NCI-H2081 treated with DMSO at 0.1 percent for 48 hours (cell line): ENCODE results near the gene SCNN1B.
"Not testable (repeated sequence)": the region's sequence is repeated elsewhere in the genome, so short reads cannot be mapped to it uniquely, and the experiment has no call there.

ENCODE experiments used
- DNase-seq: peaks from one replicate; lab custom pipeline; 2025; lab: John Stamatoyannopoulos, UW

Gene SCNN1B

DNA sequence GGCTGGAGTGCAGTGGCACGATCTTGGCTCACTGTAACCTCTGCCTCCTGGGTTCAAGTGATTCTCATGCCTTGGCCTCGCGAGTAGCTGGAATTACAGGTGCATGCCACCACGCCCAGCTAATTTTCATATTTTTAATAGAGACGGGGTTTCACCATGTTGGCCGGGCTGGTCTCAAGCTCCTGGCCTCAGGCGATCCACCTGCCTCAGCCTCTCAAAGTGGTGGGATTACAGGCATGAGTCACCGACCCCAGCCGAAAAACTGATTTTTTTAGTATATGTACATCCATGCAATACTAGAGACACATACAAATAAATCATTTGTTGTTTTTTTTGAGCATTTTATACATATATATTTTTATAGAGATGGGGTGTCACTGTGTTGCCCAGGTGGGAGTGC, 79.6 kb downstream of the SCNN1B start:
- not testable (repeated sequence) for DNase-seq

DNA sequence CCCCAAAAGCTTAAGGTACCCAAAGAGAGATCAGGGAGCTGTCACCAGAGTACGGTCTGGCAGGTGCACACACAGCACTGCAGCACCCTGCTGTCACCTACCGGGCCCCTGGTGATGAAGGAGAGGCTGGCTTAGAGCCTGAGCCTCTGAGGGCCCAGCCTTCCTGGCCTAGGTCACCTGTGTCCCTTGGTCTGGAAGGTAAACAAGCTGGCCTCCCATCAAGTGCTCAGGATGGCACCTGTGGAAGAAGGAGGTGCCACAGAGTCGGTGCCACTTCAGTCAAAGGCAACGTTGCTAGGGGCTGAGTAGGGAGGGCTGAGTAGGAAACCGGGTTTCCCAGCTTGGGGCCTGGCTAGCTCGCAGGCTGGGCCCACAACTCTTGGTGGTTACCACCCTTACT, 80.2 kb downstream of the SCNN1B start:
- DNase-seq = no peak

DNA sequence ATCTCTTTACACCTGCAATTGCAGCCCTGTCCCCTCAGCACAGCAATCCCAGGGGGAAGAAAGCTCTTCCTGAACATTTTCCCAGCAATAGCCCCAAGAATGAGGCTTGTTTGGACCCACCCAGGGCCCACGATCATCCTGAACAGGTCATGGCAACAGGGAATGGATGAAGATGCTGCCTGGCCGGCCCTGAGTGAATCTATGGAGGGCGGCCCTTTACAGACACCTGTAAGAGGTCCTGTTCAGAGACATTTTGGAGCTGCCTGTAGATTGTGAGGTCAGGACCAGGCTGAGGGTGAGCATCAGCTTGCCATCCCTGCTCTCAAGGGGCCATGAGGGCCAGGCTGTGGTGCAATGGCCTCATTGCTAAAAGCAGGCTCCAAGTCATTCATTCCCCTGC, 81.8 kb downstream of the SCNN1B start:
- no peak for DNase-seq

DNA sequence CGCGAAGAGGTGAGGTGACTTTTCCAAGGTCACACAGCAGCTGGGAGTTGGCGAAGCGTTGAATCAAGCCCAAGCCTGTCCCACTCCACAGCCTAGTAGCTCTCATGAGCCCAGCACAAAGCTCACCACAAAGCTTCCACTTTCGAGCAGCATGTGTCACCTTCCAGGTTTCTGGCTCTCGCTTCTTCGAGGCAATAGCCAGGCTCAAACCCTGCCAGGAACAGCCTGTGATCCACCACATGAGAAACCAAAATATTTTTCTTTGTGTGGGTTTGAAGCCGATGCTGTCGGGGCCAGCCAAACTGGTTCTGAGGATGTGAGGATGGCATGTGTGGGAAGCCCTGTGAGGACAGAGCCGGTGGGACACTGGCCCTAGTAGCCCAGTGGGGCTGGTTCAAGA, 82.8 kb downstream of the SCNN1B start:
- no peak for DNase-seq

DNA sequence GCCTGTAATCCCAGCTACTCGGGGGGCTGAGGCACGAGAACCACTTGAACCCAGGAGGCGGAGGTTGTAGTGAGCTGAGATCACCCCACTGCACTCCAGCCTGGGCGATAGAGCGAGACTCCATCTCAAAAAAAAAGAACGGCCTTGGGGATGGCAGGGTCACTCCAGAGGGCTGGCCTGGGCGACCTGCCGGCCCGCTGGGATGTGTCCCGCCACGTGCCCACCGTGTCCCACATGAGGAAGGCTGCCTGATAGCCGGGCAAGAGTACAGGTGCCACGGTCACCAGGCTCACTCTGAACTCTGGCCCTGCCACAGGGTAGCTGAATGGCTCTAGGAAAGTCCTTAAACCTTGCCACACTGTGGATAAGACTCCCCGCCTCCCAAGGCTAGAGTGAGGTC, 83.3 kb downstream of the SCNN1B start:
- no peak for DNase-seq

DNA sequence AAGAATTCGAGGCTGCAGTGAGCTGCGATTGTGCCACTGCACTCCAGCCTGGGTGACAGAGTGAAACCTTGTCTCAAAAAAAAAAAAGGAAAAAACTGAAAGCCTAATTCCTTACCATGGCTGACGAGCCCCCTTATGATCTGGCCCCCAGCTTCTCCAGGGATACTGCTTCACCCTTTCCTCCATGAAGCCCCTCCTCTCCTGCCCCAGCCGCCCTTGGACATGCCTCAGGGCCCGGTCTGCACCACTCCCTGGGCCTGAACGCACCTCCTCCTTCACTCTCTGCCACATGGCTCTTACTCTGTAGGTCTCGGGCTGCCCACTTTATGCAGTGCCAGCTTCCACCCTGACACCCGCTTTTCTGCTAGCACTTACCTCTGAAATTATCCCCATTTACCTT, 85.6 kb downstream of the SCNN1B start:
- no peak for DNase-seq

DNA sequence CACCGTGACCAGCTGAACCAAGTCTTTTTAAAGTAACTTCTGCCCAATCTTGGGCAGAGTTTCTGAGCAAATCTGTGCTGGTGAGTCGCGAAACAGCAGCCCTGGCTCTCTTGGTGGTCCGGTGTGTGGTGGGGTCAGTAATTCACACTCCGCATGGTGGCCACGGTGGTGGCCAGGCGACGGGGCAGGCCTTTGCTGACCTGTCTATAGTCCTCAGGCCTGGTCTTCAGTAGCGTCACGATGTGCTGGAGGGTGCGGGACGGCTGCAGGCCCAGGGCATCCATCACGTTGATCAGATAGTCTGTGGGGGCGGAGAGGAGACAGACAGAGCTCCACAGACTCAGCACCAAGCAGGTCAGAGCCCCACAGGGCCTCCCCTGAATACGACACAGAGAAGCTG, 86.7 kb downstream of the SCNN1B start:
- no peak for DNase-seq

DNA sequence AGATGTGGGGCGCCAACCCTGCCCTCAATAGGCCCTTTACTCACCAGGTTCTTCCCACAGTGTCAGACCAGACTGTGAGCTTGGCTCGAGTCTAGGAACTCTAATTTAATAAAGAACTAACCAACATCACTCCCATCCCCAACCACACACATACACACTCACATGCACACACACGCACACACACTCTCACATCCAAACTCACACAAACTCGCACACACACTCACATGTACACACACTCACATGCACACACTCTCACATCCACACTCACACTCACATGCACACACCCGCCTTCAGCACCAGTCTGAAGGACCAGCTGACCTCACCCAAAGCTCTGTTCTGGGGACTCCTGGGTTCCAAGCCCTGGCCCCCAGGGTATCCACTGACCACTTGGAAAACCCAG, 87.1 kb downstream of the SCNN1B start:
- no peak for DNase-seq

DNA sequence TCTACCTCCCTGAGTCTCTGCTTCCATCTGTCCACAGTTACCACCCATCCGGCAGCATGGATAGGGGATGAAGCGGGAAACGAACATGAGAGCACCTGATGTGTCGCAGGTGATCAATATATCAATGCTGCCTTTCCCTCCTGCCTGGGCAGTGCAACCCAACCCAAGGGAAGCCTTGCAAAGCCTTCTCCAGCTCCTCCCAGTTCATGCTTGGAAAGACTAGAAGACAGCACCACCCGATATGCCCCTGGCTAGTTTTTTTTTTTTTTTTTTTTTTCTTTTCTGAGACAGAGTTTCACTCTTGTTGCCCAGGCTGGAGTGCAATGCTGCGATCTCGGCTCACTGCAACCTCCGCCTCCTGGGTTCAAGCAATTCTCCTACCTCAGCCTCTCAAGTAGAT, 87.8 kb downstream of the SCNN1B start:
- not testable (repeated sequence) for DNase-seq

DNA sequence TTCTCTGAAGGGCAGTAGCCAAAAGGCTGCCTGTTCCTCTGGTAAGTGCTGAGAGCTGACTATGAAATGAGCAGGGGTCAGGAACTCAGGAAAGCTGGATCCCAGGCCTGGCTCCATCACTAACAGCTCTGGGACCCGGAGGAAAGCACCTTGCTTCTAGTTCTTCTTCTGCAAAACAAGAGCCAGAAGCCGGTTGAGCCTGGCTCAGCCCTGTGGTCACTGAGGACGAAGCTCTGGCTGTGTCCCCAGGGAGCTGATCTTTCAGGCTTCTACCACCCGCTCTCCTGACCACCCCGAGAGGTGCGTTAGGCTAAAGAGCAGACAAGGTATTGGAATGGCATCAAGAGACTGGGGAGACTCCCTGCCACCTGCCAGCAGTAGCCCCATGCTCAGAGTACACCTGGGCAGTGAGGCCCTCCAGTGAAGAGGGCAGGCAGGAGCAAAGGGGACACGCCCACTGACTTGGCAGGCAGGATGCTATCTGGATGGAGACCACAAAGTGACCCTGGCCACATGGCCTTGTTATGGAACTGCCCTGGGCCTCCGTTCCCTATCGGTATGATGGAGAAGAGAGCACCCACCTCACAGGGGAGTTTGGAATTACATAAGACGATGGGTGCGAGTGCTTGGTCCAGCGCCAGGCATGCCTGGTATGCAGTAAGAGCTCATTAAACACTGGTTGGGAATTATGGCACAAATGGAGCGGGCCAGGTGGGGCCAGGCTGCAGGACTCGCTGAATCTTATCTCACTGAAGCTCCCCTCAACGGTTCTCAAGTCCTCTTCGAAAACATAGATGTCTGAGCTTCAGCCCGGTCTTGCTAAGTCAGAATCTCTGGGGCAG, 89.5 kb downstream of the SCNN1B start:
- no peak for DNase-seq

DNA sequence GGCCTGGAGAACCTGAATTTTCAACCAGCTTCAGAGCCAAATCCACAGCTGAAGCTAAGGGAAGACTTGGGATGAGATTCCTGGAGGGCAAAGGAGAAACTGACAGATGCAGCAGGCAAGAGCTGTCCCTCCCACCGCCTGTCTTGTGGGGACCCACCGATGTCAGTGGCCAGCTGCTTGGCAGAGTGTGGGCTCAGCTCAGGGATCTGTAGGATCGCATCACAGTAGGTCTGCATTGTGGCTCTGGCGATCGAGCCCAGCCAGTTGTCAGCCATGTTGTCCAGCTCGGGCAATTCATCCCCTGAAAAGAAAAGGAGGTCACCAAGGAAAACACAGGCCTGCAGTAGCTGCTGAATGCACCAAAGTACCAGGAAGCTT, 90.1 kb downstream of the SCNN1B start:
- DNase-seq = no peak

DNA sequence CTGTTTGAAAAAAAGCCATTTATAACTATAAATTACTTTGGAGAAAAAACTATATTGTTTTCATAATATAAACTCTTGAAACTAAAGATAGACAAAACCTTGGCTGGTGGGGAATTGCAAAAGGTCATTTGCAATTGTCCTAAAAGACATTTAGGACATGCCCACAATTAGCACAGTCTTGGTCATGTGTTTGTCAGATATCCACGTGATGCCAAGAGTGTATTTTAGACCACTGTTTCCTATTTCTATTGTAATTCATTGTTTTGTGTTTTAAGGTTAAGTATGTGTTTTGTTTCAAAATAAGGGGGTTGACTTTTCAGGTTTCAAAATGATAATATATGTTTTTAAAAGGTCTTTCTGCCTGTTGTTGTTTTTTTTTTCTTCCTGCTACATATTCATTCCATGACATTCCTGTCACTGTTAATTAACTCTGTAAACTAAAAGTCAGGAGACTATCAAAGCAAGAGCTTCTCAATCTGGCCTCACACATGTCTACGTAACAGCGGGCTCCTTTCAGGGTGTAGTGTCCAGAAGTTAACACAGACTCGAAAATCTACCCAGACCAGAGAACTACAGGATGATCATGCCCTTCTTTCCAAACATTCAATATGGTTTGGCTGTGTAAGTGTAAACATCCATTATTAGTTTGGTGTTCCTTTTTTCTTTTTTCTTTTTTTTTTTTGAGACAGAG, 92.2 kb downstream of the SCNN1B start:
- DNase-seq = no peak

DNA sequence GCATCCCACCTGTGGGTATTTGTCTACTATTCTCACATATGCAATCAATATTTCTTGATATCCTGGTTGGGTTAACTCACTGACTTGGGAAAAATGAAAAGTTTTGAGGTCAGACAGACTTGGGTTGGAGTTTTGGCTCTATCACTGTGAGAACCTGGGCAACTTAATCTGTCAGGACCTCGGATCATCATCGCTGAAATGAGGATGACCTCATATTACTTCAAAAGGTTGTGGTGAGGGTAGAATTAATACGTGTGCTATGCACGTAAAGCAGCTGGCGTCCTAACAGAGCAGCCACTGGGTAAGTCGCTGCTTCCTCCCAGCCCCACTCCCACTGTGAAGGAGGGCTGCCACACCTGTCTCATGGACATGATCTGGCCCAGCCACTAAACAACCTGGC, 93.6 kb downstream of the SCNN1B start:
- DNase-seq = no peak

DNA sequence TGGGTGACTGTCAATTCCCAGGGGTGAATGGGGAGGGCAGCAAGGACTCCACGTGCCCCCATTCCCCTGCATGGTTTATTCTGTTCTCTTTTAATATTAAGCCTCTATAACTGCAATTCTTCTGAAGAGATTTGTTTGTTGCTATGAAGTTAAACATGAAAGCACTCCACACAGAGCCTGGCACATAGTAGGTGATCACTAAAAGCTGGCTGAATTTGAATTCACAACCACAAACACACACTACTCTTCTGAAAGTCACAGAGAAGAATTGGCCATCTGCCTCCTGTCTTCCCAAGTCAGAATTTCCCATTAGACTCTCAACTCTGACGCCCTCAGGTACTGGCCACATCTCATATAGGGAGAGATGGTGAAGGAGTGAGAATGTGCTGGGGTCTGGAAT, 95.4 kb downstream of the SCNN1B start:
- no peak for DNase-seq

DNA sequence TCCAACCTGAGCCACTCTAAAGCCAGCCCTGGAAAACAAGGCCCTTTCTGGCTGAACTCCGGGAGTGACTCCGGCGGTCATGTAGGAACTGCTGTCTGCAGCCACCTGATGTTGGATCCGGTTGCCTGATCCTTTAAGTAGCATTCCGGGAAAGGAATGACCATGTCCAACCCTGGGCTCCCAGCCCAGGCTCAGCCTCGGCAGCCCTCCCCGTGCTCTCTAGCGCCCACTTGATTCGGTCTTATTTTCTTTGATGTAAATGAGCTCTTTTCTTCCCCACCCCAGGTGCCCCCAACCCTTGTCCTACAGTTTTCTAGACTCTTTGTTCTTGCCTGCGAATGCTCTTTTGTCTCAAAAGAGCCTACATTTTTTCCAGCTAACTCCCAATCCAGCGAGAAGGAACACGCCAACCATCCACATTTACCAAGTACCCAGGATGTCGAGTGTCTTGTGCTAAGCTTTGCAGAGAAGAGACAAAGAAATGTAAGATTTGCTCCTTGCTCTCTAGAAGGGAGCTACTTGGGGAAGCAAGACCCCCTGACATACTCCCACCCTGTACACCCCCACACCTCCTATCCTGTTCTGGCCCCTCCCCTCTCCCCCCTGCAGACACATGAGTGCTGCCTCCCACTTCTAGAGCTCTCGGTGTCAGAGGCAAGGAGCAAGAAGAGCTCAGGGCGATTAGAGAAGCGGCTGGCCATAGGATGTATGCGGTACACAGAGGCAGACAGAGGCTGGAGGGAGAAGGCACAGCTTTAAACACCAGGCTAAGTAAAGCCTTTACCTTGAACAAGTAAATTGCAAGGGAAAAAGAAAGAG, 97.1 kb downstream of the SCNN1B start:
- no peak for DNase-seq

DNA sequence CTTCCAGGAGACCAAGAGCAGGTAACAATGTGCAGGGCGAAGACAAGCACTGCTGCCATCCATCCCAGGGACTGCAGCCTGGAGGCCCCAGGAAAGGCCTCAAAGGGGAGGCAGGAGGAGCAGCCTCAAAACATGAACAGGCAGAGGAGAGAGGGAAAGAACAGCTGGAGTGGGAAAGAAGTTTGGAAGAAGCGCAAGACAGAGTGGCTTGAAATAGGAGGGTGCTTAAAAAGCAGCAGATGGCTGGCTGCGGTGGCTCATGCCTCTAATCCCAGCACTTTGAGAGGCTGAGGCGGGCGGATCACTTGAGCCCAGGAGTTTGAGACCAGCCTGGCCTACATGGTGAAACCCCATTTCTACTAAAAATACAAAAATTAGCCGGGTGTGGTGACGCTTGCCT, 98.3 kb downstream of the SCNN1B start:
- not testable (repeated sequence) for DNase-seq

DNA sequence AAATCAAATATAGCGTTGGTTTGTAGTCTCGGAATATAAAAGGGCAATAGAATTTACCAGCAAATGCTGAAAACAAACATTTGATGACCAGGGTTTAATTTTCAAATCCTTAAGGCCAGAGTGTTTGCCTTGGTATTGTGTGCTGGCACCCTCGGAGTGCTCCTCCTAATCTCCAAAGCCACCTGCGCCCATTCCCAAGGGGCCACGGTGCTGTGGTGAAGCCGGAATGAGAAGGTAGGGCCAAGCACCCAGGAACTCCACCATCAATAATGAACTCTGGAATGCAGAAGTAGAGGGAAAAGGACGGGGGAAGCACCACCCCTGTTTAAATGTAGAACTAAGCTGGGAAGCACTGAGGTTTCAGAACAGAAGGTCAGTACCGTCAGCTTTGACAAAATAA, 99.0 kb downstream of the SCNN1B start:
- no peak for DNase-seq

DNA sequence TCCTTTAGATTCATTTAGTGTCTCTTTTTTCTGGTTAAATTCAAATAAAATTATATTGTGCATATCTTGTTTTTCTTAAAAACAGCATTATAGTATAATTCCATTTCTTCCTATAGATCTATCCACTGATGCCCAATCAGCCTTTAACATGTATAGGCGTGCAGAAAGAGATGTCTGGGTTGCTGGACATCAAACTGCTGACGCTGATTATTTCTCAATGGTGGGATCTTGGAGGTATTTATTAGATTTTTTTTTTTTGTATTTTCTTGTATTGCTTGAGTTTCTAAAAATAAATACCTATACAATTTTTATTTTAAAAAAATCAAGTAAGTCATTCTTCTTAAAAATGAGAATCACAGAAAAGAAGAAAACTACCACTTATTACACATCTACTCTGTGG, 100.0 kb downstream of the SCNN1B start:
- no peak for DNase-seq

DNA sequence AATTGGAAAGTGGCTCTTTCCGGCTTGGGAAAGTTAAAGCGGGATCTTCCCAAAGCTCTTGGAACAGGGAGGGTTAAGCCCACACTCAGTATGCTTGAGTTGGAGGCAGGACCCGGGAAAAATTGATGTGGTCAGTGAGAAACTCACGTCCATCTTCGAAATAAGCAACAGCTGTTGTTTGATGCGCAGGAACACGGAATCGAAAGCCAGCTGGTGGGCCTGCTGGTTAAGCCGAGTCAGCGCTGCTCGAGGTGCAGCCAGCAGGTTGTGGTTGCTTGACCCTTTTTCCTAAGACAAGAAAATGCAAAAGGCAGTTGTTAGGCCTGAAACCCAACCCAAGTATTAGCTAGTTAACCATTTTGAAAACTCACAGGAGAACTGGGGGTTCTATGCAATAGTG, 101.4 kb downstream of the SCNN1B start:
- DNase-seq = no peak

DNA sequence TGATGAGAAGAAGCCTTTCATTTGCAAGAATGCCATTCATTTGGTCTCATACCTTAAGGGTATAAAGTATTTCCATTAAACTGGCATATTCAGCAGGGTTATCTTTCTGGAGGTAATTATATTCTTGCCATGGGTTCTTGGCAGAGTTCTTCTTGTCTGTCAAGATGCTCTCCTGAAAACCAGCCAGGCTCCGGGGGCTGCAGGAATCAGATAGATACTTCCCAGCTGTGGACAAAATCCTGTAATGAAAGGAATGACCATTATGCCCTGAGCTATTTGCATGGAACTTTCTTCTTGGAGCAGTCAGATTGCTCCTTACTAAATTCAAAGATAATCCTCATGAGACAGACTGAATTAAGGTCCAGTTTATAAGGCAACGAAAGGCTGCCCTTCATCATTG, 103.9 kb downstream of the SCNN1B start:
- DNase-seq = no peak

DNA sequence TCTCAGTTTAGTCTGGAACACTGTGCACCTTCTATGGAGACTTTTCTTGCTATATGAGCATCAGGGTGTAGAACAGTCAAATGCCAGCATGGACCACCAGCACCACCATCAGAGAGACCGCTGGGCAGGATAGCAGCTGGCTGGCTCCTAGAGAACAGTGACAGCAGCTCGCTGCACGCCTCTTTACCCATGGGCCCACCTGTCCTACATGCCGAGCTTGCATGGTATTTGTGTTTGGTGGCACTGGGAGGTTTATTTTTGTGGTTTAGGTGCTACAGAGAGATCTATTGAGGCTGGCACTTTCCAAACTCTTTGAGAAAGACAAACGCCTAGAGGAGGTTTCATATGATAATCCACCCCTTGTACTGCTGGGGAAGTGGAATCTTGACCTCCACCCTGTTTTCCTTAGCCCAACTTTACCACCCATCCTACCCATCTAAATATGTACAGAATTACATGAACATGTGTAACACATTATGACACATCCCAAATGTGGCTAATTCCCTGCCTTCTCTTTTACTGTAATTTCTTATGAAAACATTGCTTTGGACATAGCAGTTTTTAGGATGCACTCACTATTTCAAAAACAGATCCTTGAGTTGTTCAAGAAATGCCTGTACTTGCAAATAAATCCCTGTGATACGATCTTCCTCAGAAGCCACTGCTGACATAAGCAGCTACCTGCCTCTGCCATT, 104.6 kb downstream of the SCNN1B start:
- no peak for DNase-seq

DNA sequence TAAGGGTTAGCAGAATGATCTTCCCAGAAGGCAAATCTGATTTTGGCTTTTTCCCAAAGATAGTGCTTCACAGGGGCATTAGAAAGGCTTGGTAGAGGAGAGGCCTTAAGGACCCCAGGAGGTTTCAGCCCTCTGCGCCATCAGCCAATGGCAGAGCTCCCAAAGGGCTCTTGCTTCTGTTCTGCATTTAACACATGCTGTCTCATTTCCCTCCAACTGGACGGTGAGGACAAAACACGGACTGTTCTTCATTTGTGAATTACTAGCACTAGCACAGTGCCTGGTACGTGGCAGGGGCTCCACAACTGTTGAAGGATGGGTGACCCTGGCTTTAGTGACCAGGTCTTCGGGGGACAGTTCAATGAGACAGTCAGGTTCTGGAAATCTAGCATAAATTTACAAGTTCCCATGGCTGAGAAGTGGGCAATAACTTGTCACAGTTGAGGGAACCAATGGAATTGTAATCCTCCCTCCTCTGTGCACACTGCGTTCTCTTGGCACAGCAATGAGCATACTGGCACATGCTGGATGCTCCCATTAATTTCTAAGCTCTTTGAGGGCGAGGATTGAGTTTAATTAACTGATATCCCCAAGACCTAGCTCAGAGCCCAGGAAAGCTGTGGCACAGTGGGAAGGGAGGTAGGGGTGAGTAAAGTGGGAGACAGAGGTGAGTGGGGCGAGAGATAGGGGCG, 105.5 kb downstream of the SCNN1B start:
- no peak for DNase-seq
